Fibroblast of skin of scalp (primary cell): ENCODE data around the gene KLKB1.
"Not testable (repeated sequence)": the region's sequence is repeated elsewhere in the genome, so short reads cannot be mapped to it uniquely, and the experiment has no call there.

Experiments
- DNase-seq: peaks from one replicate; pipeline ENCODE4 v3.0.0-alpha.2; 2013

KLKB1 gene

DNA sequence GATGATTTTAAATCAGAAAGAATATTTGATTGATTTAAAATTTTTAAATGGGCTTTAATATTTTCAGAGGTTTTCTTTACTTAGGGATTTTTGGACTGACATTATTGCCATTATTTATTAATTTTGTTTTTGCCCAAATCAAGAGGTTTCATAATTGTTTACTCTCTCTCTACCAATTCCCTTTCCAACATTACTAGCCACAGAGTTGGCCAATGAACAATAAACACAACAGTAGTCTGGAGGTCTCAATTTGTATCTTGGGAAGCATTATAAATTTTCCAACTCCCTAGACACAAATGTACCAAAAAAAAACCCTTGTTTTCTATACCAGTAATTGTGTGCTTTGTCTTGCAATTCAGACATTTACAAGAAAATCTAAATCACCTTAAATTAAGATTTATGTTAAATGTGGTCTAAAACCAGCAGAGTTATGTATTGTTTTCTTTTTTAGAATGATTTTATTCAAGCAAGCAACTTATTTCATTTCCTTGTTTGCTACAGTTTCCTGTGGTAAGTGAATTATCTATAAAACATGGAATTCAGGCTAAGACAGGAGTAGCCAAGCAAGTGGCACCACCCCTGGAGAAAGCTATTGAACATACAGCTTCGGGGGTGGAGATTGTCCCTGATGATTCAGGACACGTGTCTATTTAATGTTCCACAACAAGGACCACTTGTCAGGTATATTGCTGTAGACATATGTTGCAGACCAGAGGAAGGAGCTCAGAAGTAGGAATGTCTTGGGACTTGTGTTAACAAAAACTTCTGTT is 622 bp downstream of the KLKB1 start:
- no peak for DNase-seq

DNA sequence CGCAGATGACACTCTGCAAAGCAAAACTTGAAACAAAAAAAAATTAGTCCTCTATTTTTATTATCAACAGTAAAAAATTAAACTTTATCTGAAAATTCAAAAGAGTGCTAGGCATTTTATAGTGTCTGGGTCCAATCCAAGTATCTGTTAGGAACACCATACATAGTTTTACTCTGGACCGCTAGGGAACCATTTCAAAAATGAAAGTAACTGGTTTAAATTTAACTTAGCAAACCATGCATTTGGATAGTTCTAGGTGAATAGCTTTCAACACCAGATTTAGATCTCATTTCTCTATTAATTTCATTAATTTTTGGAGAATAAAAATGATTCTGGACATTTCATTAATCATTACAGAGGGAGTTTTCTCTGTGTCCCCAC is 1.2 kb downstream of the KLKB1 start:
- no peak for DNase-seq

GRCh38 chr4:186234367-186234766 is 7.1 kb downstream of the KLKB1 start:
- DNase-seq = no peak

DNA sequence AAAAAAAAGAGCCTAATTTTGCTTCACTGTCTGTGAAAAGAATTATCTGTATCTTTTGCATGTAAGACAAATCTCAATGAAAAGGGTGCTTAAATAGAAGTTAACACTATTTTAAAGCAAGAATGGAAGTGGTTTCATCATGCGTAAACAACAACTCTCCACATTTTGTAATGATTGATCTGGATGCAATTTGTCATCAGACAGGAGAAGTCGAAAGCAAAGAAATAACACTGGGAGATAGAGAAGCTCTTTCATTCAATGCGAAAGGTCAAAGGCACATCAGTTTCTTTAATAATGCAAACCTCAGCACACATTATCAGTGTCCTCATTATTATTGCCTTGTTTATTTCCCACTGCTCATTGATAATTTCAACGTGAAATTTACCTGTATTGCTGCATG is 8.8 kb downstream of the KLKB1 start:
- no peak for DNase-seq

DNA sequence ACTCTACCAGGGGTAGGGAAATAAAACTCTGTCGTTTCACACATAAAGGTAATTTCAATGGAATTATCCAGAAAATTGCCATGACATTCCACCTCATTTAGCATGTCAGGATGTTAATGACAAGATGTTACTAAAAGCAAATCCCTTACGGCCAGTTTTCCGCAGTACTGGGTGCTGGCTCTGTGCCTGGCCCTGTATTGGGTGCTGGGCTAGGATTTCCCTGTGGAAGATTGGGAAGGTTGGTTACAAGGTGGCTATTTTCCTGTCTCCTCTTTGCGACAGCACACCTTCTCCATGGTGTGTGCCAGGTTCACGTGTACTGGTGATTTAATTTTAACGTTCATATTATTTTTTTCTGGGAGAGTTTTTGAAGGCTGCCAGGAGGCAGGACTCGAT is 13.1 kb downstream of the KLKB1 start:
- DNase-seq = no peak

- DNase-seq = no peak
Observed at GRCh38 chr4:186240848-186241491, 13.7 kb downstream of the KLKB1 start.

GRCh38 chr4:186241616-186242015 is 14.3 kb downstream of the KLKB1 start:
- no peak for DNase-seq

GRCh38 chr4:186242031-186242430 is 14.7 kb downstream of the KLKB1 start:
- DNase-seq = not testable (repeated sequence)

- no peak for DNase-seq
Observed at GRCh38 chr4:186243331-186243730, 16.0 kb downstream of the KLKB1 start.

- DNase-seq = no peak
Observed at GRCh38 chr4:186244835-186245234, 17.5 kb downstream of the KLKB1 start.

GRCh38 chr4:186247062-186247752 is 19.9 kb downstream of the KLKB1 start:
- not testable (repeated sequence) for DNase-seq

DNA sequence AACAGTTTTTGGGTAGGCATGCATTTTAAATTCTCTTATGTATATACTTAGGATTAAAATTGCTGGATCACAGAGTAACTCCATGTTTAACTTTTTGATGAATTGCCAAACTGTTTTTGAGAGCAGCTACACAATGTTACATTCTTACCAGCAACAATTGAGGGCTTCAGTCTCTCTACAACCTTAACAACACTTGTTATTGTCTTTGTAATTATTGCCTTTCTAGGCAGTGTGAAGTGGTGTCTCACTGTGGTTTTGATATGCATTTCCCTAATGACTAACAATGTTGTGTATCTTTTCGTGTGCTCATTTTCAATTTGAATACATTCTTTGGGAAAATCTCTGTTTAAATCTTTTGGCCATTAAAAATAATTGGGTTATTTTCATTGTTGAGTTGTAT is 21.3 kb downstream of the KLKB1 start:
- no peak for DNase-seq

DNA sequence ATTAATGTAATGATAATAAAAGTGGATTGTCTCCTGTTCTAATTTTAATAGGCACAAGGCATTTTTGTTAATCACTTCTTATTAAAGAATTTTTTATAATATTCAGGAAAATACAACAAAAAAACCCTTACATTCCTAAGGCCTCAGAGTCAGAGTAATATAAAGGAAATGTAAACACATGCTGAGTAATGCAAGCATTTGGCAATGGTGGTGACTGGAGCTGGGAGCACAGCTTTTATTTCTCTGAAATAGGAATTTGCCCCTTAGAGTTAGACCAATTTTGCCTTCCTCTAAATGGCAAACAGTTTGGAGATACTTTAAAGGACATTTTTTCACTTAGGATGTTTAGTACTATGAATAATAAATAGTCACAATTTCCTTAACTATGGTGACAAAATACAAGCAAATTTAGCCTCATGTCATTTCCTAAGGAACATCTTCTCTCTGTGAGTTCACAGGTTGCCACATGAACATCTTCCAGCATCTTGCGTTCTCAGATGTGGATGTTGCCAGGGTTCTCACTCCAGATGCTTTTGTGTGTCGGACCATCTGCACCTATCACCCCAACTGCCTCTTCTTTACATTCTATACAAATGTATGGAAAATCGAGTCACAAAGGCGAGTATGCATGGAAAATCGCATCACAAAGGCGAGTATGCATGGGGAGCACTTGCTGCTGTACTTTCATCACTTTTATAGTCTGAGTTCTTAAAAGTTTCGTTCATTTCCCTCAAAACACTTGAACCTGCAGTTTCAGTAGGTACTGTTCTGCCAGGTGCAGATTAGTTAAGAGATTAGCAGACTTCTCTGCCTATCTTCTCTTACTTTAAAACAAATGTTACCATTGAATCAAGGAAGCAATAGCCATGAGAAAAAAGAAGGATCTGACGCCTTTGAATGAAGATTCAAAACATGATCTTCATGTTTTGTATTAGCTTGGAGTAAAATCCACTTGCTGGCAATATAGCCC is 22.8 kb downstream of the KLKB1 start:
- DNase-seq = peak; percentile 46

DNA sequence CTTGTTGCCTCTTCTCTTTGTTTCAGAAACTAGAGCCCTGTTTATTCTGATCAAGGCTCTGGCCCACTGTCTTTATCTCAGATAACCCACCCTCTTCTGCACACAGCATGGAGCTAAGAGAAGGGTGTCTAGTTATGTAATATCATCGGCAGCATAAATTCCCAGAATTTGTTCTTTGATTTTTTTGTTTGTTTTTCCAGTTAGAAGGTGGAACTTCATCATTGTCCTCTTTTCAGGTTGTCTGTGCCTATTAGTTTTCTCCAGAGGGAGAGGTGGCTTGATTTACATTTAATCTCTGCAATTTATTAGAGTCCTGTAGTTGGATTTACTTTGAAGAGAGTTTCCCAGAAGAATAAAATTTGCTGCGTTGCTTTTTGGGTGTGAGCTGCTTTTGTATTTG is 23.5 kb downstream of the KLKB1 start:
- DNase-seq = no peak

- no peak for DNase-seq
Observed at GRCh38 chr4:186255122-186255521, 27.8 kb downstream of the KLKB1 start.

GRCh38 chr4:186258216-186258811 is 31.0 kb downstream of the KLKB1 start:
- DNase-seq = no peak

DNA sequence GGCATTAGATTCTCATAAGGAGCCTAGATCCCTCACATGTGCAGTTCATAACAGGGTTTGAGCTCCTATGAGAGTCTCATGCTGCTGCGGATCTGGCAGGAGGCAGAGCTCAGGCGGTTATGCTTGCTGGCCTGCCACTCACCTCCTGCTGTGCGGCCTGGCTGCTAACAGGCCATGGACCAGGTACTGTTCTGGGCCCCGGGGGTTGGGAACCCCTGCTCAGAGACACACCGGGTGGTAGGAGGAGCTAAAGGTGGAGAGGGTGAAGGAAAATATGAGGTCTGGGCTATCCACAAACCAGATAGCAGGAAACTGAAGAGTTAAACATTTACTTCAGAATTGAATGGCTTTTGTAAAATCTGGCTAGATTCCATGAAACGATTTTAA is 32.8 kb downstream of the KLKB1 start:
- no peak for DNase-seq

DNA sequence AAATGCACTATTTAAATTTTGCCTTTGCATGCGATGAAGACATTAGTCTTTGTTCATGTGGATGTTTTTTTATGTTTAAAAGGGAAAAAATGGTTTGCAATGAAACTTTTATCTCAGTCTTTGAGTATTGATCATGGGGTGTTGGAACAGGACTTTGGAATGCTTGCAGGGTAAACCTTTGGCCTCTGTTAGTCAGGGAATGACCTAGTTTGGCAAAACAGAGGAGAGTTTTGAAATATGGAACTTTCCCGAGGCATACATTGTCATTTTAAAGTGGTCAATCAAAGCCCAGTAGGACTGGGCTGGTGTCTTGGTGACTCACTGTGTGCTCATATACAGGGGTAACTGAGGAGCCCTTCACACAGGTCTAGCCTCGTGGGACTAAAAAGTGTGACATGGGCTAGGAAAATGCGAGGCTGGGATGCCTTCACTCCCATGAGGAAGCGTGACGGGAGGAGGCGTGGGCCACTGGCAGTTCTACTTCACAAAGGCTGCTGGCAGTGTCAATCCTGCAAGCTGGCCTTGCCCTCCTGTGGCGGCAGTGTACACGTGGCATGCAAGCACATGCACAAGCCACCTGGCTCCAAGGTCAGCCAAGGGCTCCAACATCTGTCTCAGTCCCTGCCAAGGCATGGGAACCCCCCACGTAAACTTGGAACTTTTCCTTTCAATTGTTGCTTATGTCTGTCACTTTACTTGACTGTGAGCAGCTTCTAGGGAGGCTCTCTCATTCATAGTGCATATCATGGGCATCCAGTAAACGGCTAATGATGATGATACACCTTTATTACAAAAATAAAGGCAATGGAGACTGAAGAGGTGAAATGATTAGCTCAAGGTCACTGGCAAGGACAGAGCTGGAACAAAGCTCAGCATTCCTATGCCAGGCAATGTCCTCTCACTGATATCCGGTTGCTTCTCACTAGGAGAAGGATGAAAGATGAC is 33.5 kb downstream of the KLKB1 start:
- DNase-seq = no peak

- no peak for DNase-seq
Observed at GRCh38 chr4:186264660-186265059, 37.4 kb downstream of the KLKB1 start.

GRCh38 chr4:186265250-186265649 is 37.9 kb downstream of the KLKB1 start:
- DNase-seq = not testable (repeated sequence)
